Keratinocyte (primary cell): ENCODE measurements around the gene CNIH2.

ENCODE experiments used
- CTCF ChIP-seq, 3 experiments: IDR thresholded peaks in 1 of 3; conservative IDR thresholded peaks in 1 of 3; optimal IDR thresholded peaks in 1 of 3; 2 replicates in 2 of 3; 3 replicates in 1 of 3; pipeline versions ENCODE3 to v1.5.1; 2011; ENCODE audit warnings: low read length in 3 of 3, mild to moderate bottlenecking in 3 of 3, moderate library complexity in 2 of 3, control low read depth in 1 of 3, inconsistent platforms in 1 of 3; ENCODE audit not compliant: insufficient read depth in 2 of 3; ENCODE audit errors: extremely low read depth in 1 of 3
- EZH2 ChIP-seq: IDR thresholded peaks from one replicate; pipeline ENCODE4 v1.6.1; 2012; ENCODE audit warnings: inconsistent platforms, mild to moderate bottlenecking, low read length, moderate library complexity

- TF ChIP-seq CTCF (optimal IDR thresholded peaks at IDR 0.05 in 1 of 3, IDR thresholded peaks at IDR 0.05 in 1 of 3, conservative IDR thresholded peaks at IDR 0.05 in 1 of 3; ENCODE audit: extremely low read depth in 1 of 3, insufficient read depth in 2 of 3, low read length in 3 of 3) (peak; percentile 87 to 98 (median 97)), EZH2 (no peak)
Observed at GRCh38 chr11:66282468-66283455, 4.8 kb downstream of the CNIH2 start.
